Amniotic stem cell (primary cell): ENCODE data around the gene PNPLA2.

ENCODE experiments used
- DNase-seq: peaks from one replicate; lab custom pipeline; 2025; lab: John Stamatoyannopoulos, UW

PNPLA2 gene, protein sequence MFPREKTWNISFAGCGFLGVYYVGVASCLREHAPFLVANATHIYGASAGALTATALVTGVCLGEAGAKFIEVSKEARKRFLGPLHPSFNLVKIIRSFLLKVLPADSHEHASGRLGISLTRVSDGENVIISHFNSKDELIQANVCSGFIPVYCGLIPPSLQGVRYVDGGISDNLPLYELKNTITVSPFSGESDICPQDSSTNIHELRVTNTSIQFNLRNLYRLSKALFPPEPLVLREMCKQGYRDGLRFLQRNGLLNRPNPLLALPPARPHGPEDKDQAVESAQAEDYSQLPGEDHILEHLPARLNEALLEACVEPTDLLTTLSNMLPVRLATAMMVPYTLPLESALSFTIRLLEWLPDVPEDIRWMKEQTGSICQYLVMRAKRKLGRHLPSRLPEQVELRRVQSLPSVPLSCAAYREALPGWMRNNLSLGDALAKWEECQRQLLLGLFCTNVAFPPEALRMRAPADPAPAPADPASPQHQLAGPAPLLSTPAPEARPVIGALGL

DNA sequence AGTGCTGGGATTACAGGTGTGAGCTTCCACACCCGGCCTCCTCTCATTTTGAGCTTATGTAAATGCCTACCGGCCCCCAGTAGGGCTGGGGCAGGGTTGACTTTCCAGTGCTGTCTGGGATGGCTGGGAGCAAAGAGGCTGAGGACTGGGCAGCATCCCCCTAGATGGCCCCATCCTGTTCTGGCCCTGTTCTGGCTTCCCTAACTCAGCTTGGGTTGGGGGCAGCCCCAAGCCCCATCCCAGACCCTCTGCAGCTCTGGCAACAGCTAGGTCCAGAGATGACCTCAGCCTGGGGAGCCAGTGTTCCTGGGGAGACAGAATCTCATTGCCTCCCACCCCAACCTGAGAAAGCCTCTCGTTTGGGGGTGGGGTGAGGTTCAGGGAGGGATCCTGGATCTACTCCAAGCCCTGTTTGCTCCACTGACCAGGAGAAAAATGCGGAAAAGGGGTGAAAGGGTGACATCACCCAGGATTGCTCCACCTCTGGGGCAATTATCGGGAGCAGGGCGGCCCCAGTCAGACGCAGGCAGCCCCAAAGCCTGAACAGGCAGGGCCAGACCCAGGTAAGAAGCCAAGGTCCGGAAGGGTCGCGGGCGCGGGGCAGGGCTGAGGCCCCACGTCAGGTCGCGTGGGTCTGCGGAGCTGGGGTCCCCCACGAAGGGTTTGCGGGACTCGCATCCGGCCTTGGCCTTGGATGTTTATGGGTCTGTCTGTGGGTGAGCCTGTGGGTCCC is at the start of gene PNPLA2:
PNPLA2 (plus strand) TSS at position 519 of the 733 bp plus-strand sequence. CDS start 805 bp downstream, outside the sequence.
- no peak for DNase-seq

DNA sequence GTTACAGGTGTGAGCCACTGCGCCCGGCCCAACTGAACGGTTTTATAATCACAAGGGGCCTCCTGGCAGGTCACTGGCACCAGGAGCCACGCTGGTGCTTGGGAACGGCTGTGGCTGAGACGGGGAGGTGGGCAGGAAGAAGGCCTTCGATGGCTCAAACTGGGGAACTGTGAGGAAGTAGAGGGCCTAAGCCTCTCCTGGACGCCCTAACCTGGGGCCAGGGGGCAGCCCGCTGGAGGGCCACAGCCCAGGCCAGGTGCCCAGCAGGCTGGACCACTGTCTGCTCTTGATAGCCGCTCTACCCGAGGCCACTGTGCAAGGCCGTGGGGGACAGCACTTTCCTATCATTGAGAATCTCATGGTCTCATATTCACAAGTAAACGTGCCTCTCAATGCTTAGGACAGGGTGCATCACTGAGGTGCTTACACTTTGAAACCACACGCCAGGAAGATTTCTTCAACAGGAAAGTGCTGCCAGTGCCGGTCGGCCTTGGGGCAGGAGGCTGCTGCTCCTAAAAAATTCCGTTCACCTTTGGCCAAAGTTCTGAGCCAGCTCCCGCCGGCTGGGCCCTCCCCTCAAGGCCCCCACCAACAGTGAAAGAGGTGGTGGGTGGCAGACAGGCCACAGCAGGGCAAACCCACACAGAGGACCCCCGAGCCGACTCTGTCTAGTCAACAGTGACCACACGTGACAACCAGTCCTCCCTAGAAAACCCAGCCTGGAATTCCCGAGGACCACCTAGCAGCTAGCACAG is 48.6 kb upstream of the PNPLA2 start:
- no peak for DNase-seq

GRCh38 chr11:770642-771616 is 47.8 kb upstream of the PNPLA2 start:
- no peak for DNase-seq

DNA sequence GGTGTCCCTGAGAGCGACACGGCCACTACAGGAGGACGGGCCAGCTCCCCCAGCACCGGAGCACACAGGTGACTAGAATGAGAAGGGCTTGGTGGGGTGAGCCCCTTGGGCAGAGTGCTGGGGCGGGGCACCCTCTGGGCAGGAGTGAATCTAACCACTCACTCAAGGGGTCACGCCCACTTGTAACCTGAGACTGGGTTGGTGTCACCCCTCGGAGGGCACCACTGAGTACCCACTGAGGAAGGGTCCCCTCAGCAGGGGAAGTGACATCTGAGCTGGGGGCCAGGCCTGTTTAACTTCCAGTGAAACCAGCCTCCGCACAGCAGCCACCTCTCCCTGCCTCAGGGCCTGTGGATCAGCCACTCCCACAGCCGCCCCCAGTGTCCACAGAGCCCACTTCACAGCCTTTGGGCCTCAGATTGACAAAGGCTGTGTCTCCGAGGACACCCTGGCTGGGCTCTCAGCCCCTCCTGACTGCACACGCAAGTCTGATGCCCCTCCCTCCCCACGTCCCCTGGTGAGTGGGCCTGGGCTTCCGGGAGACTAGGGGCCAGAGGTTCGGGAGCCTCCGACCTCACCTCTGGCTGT is 47.0 kb upstream of the PNPLA2 start:
- DNase-seq: no peak

GRCh38 chr11:772429-773390 is 46.0 kb upstream of the PNPLA2 start:
- no peak for DNase-seq

- DNase-seq: no peak
These were observed 45.3 kb upstream of the PNPLA2 start for GRCh38 chr11:773425-773824.

DNA sequence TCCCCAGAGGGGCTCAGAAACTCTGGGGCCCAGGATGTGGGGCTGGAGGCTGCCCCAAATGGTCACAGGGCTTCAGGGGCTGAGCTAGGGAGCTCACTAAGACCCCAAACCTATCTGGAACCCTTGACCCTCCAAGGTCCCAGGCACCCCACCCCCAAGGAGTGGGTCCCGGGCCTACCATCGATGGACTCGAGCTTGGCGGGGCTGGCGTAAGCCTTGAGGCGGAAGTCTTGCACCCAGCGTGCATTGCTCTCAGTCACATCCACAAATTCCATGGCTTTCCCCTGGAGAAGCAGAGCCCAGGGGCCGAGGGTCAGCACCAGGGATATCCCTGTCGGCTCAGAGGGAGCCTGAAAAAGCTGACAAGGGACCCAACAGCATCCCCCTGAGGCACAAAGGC is 44.9 kb upstream of the PNPLA2 start:
- no peak for DNase-seq

GRCh38 chr11:774873-775592 is 43.7 kb upstream of the PNPLA2 start:
- no peak for DNase-seq

DNA sequence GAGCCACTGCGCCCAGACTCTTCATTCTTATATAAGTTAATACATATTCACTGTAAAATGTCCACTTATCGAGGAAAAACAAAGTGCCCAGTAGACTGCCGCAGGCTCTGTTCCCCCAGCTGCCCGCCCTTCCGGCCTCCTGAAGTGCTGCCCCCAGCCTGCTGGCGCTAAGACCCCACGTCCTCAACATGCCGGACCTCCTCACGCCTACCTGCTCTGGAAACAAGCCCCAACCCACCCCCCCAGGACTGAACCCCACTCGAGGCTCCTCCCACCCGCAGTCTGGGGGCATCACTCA is 42.5 kb upstream of the PNPLA2 start:
- DNase-seq: no peak

GRCh38 chr11:776561-777287 is 42.0 kb upstream of the PNPLA2 start:
- DNase-seq: no peak

DNA sequence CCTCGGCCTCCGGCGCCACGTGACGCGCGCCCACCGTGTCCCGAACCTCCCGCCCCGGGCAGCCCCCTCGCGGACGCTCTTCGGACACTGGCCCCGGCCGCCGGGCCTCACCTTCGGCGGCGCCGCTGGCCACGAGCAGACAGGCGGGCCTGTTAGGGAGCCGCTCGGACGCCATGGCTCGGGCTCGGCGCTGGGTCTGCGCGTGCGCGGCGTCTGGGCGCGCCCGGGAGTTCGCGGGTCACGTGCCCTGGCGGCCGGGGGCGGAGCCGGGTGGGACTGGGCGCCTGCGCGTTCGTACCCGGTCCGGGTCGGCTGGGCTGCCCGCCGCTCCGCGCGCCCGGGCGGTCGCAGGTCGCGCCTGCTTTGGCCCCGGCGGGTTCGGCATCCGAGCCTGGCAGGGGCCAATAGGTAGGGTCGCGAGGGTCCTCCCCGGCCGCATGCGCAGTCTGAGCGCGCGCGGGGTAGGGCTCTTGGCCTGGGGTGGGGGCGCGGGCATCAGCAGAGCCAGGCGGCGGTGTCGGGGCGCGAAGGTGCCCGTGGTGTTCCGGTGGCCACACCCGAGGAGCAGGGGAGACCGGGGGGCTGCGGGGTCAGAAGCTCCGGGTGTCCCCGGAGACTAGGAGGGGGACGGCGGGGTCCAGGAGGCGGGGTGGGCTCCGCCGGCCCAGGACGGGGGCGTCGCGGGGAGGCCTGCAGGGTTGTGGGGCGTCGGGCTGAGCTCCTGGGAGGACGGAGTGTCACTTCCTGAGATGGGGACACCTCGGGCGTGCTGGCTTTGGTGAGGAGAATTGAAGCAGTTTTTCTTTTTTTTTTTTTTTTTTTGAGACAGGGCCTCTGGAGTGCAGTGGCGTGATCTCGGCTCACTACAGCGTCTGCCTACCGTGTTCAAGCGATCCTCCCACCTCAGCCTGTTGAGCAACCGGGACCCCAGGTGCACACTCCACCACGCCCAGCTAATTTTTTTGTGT is 41.1 kb upstream of the PNPLA2 start, which contains the start of gene GATD1:
GATD1 (minus strand) TSS at position 200 of the 968 bp plus-strand sequence; CDS start at position 175, 25 bp downstream.
- DNase-seq: peak; percentile 49

DNA sequence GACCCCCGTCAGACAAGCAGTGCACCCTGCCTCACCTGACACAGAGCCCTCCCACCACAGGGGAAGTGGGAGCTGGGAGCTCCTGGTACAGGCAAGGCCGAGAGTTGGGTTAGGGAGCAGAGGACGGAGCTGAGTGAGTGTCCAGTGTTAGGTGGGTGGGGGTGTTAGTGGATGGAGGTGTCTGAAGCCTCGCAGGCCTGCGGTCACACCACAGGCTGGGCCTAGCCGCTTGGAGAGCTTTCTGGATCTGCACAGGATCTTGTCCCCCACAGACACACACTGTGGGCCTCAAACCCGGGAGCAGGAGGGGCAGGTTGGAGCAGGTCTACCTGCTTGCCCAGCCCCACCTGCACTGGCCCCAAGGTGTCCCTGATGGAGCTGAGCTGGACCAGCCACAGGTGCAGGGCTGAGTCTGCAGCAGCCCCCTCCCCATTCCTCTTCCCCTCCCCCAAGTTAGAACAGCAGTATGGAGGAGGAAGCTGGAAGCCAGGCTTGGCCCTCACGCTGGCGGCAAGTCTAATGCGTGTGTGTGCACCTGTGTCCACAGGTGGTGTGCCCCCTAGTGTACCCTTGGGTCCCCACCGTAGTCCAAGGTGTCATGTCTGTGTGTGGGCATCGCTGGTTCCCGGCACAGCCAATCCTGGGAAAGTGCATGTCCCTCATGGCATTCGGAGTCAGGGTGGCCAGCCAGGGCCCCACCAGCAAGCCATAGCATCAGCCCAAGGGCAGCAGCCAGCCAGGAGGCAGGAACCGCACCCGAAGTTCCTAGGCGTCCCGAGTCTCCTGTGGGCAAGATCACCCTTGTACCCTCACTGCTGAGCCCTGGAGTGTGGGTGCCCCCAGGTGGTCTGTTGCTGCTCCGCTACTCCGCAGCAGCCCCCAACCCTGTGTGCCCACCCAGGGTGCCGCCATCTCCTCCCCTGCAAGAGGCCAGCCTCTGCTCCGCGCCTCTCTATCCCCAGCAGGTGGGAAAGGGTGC is 39.4 kb upstream of the PNPLA2 start:
- DNase-seq: no peak

GRCh38 chr11:779955-780532 is 38.7 kb upstream of the PNPLA2 start:
- no peak for DNase-seq

DNA sequence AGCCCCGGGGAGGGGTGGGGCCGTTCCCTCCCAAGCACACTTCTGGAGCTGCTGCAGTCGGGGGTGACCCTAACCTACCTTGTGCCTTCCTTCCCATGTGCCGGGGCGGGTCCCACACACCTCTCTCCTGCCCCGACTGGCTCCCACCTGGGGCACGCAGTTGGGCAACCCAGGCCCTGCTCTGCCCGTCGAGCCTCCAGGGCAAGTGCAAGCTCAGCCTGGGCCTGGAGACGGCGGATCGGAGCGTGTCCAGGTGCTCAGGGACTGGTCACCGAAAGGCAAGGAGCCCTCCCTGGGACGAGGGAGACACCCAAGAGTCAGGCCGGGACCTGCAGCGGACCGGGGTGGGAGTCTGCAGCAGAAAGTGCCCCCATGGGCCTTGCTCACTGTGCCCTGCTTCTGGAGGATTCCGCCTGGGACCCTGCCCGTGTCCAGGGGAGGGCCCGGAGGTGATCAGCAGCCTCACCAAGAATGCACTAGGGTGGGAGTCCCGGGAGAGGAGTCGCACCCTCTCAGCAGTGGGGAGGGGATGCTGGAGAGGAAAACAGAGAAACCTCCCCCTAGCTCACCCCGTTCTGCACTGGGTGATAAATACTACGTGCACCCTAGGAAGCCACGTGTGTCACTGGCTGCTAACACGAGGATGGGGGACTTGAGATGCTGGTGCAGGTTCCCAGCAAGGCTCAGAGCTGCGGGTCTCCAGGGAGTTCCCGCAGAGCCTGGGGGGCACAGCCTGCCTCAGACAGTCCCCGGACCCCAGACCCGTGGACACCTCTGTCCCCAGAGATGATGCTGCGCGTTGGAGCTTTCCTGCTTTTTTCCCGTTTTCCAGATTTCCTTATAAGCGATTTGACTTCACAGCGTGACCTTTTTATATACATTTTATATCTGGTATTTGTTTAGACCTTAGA is 36.2 kb upstream of the PNPLA2 start:
- no peak for DNase-seq
